HG03565 (cell line): ENCODE data around the gene TPM3.
A peak's percentile ranks its signal among the peaks of the same experiment; 100 is the strongest.
"Not testable (repeated sequence)": the region's sequence is repeated elsewhere in the genome, so short reads cannot be mapped to it uniquely, and the experiment has no call there.

Source experiments
- ATAC-seq: cut with Tn5 transposase; IDR thresholded peaks from one replicate; pipeline ENCODE4 v1.9.1; 2021; ENCODE audit warnings: mild to moderate bottlenecking, moderate library complexity; ENCODE audit not compliant: unreplicated experiment

The TPM3 gene

DNA sequence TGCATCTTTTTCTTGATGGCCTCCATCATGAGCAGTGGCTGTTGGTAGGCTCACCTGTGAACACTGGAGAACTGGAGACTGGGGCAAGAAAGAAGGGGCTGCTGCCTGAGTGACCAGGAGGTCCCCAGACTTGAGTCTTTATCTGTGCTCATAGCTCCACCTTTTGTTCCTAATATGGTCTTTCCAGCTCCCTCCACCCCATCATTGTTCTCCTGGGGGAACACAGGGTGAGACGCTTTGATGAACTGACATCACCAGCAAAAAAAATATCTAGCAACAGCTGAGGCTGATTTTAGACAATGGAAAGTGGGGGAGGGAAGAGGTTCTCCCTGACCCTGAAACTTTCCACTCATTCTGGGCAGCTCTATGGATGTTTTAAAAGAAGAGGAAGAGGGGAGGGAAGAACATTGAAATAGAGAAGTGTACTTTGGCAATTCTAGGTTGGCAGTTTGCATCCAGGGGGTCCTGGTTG is at the start of gene TPM3:
TPM3 (minus strand) TSS at position 111 of the 472 bp plus-strand sequence; CDS start at position 29, 82 bp downstream.
- ATAC-seq, result no peak

DNA sequence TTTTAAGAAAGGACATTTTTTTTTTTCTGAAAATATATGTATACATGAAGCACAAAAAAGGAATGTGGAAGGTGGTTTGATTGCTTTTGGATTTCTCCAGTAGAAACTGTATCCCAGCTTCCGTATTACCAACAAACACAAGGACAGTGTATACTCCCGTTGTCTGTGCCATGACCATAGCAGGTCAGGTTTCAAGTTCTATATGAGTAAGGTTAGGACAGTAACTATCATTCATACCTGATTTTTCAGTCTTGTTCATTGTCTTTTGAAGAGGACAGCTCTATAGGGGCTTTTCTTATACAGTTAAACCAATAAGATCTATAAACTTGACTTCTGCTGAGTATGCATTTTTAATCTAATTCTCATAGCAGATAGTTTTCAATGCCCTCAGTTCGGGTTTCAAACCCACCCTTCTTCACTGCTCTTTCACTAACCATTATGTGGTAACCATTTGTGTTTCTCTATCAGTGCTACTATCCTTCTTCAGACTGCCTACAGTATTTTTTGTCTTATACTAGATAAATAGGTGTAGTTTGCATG is 48.5 kb upstream of the TPM3 start:
- no peak for ATAC-seq

DNA sequence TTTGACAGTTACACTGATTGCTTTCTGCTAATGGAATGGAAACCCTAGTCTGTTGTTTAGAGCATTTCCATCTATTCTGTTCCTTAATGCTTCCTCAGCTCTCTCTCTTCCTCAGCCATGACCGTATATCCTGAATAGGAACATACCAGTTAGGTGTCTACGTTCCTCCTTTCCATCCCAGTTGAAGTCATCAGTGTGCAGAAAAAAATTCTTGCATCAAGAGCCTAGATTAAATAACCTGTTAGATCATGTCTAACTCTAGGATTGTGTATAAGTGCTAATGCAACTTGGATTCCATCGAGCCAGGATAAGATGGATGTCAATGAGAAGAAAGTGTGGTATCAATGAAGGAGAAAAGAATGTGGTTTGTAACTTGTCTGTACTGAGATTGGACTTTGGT is 47.6 kb upstream of the TPM3 start:
- ATAC-seq, result no peak

DNA sequence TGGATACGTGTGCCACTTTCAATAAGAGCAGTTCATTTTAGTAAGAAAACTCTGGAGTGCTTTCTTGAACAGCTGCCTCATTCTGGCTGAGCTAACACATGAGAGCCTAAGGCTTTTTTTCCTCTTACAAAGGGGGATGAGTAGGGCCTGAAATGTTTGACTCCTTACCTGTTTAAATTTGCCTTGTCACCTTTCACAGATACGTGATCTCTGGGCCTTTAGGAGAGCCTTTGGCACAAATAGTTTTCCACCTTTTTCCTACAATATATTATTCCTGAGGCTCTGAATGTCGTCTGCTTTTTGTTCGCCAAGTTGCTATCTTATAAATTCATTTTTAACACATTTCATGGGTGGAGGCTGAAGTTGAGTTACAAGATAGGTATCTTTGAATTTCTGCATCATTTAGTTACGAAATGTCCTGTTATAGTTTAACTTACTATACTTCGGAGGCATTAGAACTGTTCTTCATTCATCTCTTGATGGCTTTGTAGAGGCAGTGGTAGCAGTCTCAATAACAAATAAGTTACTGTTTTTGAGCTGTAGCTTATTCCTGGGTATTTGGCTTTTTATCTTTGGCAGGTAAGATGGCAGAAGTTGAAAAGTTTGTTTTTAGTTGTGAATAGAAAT is 46.1 kb upstream of the TPM3 start:
- no peak for ATAC-seq

DNA sequence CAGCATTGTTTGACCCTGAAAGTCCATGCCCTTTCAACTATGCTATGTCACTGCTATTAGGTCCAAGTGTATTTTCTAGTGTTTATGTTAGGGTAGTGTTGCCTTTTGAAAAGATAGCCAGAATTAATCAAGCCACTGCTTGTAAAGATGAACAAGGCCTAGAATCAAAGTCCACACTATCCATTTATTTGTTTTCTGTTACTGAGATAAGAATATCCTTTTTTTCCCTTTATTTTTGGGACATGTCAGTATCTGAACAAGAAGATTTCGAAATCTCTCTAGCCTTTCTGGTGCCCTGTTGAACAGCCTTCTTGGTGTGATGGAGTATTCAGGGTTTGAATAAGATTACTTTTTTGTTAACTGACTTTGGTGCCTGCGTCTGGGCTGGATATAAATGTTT is 45.5 kb upstream of the TPM3 start:
- ATAC-seq, result no peak

DNA sequence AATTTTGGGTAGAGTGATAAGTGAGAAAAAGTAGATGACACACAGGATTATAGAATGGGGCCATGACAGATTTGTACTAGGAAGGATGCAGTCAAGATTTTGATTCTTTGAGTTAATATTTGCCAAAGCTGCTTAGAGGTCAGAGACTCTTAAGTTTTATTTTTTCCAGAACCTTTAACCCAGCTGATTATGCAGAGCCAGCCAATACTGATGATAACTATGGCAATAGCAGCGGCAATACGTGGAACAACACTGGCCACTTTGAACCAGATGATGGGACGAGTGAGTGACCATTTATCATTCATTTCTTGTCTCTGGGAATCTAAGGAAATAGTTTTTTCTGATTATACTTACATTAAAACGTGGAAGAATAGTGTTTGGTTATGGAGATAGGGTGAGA is 45.0 kb upstream of the TPM3 start:
- ATAC-seq, result no peak

DNA sequence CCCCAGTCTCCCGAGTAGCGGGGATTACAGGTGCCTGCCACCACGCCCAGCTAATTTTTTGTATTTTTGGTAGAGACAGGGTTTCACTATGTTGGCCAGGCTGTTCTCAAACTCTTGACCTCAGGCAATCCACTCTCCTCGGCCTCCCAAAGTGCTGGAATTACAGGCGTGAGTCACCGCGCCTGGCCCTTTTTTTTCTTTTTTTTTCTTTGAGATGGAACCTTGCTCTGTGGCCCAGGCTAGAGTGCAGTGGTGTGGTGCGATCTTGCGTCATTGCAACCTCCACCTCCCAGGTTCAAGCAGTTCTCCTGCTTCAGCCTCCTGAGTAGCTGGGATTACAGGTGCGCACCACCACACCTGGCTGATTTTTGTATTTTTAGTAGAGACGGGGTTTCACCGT is 41.2 kb upstream of the TPM3 start:
- ATAC-seq, result not testable (repeated sequence)

DNA sequence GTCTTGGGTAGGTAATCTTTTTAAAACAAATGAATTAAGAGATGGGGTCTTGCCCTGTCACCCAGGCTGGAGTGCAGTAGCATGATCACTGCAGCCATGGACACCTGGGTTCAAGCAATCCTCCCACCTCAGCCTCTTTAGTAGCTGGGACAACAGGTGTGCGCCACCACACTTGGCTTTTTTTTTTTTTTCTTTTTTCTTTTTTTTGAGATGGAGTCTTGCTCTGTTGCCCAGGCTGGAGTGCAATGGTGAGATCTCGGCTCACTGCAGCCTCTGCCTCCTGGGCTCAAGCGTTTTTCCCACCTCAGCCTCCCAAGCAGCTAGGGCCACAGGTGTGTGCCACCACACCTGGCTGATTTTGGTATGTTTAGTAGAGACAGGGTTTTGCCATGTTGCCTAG is 39.2 kb upstream of the TPM3 start:
- not testable (repeated sequence) for ATAC-seq

DNA sequence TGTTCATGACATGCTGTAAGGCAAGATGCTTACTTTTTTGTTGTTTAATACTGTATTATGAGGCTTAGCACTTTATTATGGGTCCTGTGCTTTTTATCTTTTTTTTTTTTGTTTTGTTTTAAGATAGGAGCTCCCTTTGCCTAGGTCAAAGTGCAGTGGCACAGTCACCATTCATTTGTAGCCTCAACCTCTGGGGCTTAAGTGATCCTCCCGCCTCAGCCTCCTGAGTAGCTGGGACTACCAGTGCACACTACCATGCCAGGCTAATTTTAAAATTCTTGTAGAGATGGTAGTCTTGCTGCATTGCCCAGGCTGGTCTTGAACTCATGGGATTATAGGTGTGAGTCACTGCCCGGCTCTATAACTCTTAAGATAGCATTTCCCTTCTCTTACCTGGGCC is 33.5 kb upstream of the TPM3 start:
- no peak for ATAC-seq

DNA sequence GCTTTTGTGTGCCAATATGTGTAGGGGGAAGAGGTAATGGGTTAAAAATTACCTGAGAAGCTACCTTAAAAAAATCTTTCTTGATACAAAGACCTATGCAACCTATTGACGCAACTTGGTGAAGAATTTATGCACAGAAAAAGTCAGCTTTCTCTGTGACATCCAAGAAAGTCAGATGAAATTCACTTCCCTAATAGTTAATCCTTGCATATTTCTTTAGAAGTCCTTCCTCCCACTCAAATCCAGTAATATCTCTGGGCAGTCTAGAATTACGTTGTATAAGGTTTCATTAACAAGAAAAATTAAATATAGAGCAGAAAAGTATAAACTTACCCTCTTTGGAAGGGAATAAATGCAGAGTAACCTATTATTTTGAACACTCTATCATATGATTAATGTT is 31.7 kb upstream of the TPM3 start:
- no peak for ATAC-seq

DNA sequence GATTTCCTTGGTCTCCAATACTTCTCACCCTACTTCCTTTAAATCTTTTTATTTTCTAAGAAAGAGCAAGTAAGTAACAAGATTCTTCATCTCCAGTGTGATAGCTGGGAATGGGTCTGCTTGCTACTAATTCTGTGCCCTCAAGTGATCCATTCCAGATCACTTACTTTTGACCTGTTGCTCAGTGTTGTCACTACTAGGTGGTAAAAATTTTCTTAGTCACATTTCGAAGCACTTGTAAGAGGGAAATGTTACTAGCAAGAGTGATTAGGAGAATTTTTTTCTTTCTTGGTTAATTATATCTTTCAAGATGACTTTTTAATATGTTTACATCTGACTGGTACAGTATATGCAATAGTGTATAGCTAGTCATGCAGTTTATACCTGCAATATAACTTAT is 31.0 kb upstream of the TPM3 start:
- no peak for ATAC-seq

DNA sequence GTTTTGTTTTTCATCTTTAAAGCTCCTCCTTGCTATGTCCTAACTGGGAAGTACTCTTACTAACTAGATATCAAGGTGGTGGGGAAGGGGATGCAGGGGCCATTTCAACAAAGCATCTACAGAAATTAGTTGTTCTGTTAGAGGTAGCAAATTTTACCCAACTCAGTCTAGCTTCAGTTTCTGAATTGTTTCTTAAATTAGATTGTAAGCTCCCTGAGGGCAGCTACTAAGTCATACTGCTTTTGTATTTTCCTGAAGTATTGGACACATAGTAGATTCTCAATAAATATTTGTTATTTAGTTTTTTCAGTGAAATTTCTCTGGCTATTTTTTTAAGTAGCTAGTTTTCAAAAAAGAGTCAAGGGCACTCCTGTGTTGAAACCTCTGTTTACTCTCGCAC is 30.6 kb upstream of the TPM3 start:
- ATAC-seq, result no peak

DNA sequence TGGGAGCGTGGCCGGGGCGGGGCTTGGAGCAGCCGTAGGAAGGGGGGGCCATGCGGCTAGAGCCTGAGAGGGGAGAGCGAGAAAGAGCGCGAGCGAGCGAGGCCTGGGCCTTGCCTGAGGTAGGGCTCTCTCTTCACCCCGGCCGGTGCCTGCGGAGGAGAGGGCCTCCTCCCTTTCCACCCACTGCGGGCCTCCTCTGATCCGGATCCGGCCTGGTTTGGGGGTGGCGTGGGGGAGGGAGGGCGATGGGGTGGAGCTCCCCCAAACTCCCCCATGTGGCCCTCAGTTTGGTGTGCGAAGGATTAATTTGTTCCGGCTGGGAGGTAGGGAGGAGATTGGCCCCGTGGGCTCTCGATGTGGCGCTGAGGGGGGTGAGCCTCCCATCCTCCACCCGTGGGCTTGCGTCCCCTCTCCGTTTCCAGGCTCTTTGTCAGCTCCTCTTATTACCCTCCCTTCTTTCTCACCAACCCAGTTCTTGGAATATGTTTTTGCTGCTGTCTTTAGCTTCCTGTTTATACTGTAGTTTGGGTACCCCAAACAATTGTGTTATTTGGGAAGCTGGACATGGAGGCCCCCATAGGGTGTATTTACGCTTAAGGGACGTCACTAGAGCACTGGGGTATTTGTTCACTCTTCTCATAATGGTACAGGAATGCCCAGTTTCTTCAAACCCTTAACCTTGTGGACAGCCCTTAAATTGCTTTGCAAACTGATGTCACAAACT is 29.5 kb upstream of the TPM3 start:
- ATAC-seq, result no peak

DNA sequence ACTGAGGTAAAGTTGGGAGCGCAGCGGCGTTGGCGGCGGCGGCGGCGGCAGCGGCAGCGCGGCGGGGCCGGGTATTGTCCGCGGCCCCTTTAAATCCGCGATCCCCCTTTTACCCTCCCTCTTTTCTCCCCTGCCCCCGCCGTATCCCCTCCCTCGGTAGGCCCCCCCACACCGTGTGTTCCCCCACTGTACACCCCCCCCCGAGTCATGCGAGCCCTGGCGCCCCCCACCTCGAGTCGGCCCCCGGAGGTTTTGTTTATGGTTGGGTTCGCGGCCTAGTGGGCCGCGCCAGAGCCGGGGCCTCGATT is 29.0 kb upstream of the TPM3 start:
- no peak for ATAC-seq

DNA sequence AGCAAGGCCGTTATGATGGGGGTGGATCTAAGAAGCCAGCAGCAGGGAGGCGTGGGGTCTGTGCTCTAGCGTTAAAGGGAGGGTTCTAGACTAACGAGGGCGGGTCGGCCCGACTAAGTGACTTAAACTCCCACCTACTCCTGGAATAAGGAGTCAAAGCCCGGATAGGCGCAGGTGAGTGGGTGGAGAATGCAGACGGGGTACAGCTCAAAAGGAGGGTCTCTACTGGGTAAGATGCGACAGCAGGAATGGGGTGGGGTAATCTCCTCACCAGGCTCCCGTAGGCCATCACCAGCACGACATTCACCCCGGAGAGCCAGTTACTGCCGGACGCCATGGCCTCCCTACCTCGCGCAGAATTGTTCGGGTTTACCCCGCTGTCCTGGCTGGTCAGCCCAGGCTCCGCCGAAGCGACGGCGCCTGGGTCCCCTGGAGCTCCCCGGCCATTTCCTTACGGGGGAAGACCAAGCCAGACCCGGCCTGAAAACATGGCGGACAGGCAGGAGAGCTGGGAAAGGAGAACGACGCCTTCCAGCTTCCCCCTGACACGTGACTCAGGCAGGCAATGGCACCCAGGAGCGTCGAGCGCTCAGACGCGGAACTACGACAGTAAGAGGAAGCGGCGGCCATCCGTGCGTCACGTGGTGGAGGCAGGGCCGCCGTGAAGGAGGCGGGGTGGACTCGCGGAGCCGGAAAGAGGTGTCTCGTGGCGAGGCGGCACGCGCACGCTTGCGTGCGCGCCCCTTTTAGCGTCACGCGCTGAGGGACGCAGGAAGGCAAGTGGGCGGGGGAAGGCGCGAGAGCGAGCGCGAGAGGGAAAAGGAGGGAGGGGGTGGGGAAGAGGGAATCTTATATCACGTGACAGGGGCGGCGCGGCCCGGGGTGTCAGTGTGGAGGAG is 28.4 kb upstream of the TPM3 start, which contains the start of gene UBAP2L:
UBAP2L (plus strand) TSS at position 885 of the 899 bp plus-strand sequence. CDS start 4,169 bp downstream, outside the sequence.
- peak; percentile 87 for ATAC-seq

DNA sequence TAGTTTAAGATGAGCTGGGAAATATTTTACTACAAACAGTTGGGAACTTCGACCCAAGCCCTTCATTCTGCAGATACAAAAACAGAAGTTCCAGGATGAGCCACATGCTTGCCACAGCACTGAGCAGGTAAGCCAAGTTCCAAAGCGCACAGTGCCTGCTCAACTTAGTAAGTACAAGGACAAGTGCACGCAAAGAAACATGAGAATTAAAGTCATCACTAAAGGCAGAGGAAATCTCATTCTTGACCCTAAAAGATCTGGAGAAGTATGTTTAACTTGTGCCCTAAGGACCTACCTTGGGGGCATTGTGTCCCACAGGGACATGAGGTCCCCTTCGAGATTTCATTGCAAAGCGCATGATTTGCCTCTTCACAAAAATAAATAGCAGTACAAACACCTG is 27.6 kb upstream of the TPM3 start:
- no peak for ATAC-seq

DNA sequence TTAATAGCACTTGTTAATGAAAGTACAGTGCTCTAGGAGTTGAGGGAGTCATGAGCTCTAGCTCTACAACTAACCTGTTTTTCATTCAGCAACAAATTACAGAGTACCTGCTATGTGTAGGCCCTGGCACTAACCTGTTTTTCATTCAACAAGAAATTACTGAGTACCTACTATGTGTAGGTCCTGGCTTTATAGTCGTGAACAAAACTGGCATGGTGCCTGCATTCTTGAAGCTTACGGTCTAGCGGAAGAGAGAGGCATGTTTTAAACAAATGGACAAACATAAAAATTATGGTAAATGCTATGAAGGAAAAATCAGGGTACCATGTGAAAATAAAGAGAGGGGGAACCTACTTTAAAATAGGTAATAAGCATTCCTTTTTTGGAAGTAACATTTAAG is 26.6 kb upstream of the TPM3 start:
- no peak for ATAC-seq

DNA sequence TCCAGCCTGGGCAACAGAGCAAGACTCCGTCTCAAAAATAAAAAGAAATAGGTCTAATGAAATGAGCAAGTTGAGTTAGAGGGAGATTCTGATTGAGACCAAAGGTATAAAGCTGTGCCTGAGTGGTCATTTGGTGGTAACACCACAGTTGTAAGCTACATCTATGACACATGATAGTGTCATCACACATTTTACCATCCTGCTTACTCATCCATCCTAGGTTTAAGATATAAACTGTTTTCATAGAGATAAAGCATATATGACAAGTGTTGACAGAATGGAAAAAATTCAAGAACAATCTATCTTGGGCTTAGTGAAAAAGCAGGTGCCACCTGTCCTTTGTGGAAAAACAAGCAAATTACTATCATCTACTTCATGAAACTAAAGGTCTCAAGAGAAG is 21.4 kb upstream of the TPM3 start:
- no peak for ATAC-seq

DNA sequence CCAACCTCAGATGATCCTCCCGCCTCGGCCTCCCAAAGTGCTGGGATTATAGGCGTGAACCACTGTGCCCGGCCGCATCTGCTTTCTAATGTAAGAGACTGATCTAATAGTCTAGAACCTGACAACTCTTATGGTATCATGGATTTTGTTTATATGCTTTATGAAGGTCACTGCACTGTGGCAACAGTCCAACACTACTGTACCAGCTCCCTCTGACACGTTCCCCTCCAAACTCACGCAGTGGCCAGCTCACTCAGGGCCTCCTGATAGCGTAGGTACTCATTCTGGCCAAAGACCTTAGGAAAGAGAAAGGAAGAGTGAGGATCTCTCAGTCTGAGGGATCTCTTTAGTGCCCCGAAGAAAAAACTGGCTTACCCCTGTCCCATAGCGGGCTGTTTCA is 20.2 kb upstream of the TPM3 start:
- ATAC-seq, result no peak

DNA sequence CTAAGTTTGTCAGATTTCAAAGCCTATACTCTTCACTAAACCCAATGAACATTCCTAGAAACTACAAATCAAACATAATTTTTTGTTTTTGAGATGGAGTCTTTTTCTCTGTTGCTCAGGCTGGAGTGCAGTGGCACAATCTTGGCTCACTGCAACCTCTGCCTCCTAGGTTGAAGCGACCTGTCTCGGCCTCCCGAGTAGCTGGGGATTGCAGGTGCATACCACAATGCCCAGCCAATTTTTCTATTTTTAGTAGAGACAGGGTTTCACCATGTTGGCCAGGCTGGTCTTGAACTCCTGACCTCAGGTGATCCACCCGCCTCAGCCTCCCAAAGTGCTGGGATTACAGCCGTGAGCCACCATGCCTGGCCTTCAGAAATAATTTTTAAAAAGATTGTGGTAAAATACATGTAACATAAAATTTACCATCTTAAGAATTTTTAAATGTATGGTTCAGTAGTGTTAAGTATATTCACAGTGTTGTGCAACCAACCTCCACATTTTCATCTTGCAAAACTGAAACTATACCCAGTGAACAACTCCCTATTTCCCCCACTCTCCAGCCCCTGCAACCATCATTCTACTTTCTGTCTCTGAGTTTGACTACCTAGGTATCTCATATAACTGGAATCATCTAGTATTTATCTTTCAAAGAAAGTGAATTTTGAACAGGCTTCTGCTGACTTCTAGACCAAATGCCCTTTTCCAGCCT is 16.9 kb upstream of the TPM3 start:
- ATAC-seq, result no peak

DNA sequence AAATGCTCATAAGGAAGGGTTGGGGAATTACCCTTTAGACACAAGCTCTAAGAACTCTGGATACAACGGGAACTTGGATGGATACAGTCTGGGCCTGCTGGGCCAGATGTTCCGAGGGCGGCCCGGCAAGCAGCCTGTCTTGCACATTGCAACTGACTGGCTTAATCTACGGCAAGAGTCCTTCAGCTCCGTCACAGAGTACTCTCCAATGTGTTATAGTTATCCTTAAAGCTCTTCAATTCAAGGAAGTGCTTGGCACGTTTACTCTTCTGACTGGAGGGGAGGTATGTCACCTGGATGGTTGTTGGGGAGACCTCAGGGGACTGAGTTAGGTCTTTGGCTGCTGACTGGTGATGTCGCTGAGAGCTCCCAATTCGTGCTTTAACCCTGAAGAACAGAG is 15.4 kb upstream of the TPM3 start:
- no peak for ATAC-seq
